IMR-90 (cell line): ENCODE measurements around the gene OSTN. TPM values are rescaled to one million over a fixed set of nuclear protein-coding genes. Genes with fewer than 3 reads are reported as not detected.

Experiments
- ATAC-seq: fragments of 200-7000 bp; cut with Tn5 transposase; 2 replicates; pipeline ENCODE4 v1.9.1; 2020; ENCODE audit warnings: low read depth, mild to moderate bottlenecking, moderate library complexity
- BruUV-seq: library from RNA; stranded (reverse); fragments of 400-500 nt; replicated peaks from 2 replicates; lab custom pipeline; 2021; lab: Mats Ljungman, UMichigan
- CTCF ChIA-PET: fragments of 300-600 bp; formaldehyde crosslinking; extraction: SDS; loops from one replicate; lab custom pipeline; 2021; ENCODE audit warnings: antibody characterized with exemption; lab: Yijun Ruan, JAX
- POLR2A ChIA-PET: fragments of 300-600 bp; sonication (Branson Sonifier 250); formaldehyde crosslinking; loops from one replicate; lab custom pipeline; 2022; ENCODE audit warnings: antibody characterized with exemption; ENCODE audit not compliant: unreplicated experiment; lab: Charles Lee
- DNase-seq: peaks from one replicate; pipeline ENCODE4 v3.0.0; 2013
- H2AFZ ChIP-seq: replicated peaks from 2 replicates; pipeline ENCODE3; 2013; ENCODE audit warnings: low read length, mild to moderate bottlenecking; ENCODE audit not compliant: poor library complexity
- H2AK5ac ChIP-seq: 2 replicates; pipeline ENCODE4 v1.6.1; 2013; ENCODE audit warnings: low read depth, low read length, inconsistent platforms
- H2AK9ac ChIP-seq: replicated peaks from 2 replicates; pipeline ENCODE3; 2013; ENCODE audit warnings: mild to moderate bottlenecking, low read depth, low read length, moderate library complexity; ENCODE audit not compliant: poor library complexity
- H2BK120ac ChIP-seq: 2 replicates; pipeline ENCODE4 v1.6.1; 2013; ENCODE audit warnings: low read depth, low read length, inconsistent platforms
- H2BK15ac ChIP-seq: 3 replicates; pipeline ENCODE4 v1.6.1; 2013; ENCODE audit warnings: low read depth, low read length, inconsistent platforms
- H2BK20ac ChIP-seq: 2 replicates; pipeline ENCODE4 v1.6.1; 2013; ENCODE audit warnings: low read depth, mild to moderate bottlenecking, inconsistent platforms, low read length, moderate library complexity
- H2BK5ac ChIP-seq: 2 replicates; pipeline ENCODE4 v1.6.1; 2013; ENCODE audit warnings: mild to moderate bottlenecking, low read depth, low read length, inconsistent platforms; ENCODE audit not compliant: poor library complexity, severe bottlenecking
- H3K14ac ChIP-seq: replicated peaks from 2 replicates; pipeline ENCODE4 v1.6.1; 2013; ENCODE audit warnings: low read depth, low read length, inconsistent platforms
- H3K18ac ChIP-seq: 2 replicates; pipeline ENCODE4 v1.6.1; 2013; ENCODE audit warnings: low read depth, low read length, control low read depth
- H3K23ac ChIP-seq: 2 replicates; pipeline ENCODE4 v1.6.1; 2013; ENCODE audit warnings: low read depth, low read length, inconsistent platforms
- H3K27ac ChIP-seq: 2 replicates; pipeline ENCODE4 v1.5.1; 2013; ENCODE audit warnings: mild to moderate bottlenecking, control low read depth, low read length; ENCODE audit not compliant: insufficient read depth
- H3K27me3 ChIP-seq: 2 replicates; pipeline ENCODE4 v1.6.1; 2013; ENCODE audit warnings: low read length; ENCODE audit not compliant: control insufficient read depth, insufficient read depth
- H3K36me3 ChIP-seq: 2 replicates; pipeline ENCODE4 v1.6.1; 2013; ENCODE audit warnings: low read length, mixed read lengths; ENCODE audit not compliant: control insufficient read depth, insufficient read depth
- H3K4ac ChIP-seq: 2 replicates; pipeline ENCODE4 v1.6.1; 2013; ENCODE audit warnings: low read depth, low read length, inconsistent platforms
- H3K4me1 ChIP-seq: 2 replicates; pipeline ENCODE4 v1.6.1; 2013; ENCODE audit warnings: low read length, mixed read lengths; ENCODE audit not compliant: control insufficient read depth, insufficient read depth
- H3K4me2 ChIP-seq: 2 replicates; pipeline ENCODE4 v1.6.1; 2013; ENCODE audit warnings: low read depth, mild to moderate bottlenecking, control low read depth, low read length, moderate library complexity
- H3K4me3 ChIP-seq: 2 replicates; pipeline ENCODE4 v1.5.1; 2013; ENCODE audit warnings: low read depth, mild to moderate bottlenecking, control low read depth, low read length, moderate library complexity; ENCODE audit not compliant: insufficient read depth
- H3K56ac ChIP-seq: 2 replicates; pipeline ENCODE4 v1.6.1; 2013; ENCODE audit warnings: low read length, inconsistent platforms; ENCODE audit not compliant: insufficient read depth; ENCODE audit errors: extremely low read depth
- H3K79me1 ChIP-seq, 2 experiments: 2 replicates each; pipeline ENCODE4 v1.6.1; 2013; ENCODE audit warnings: low read length in 2 of 2, inconsistent platforms in 1 of 2, low read depth in 1 of 2
- H3K9ac ChIP-seq: 2 replicates; pipeline ENCODE4 v1.6.1; 2013; ENCODE audit warnings: low read depth, low read length, control low read depth
- H3K9me1 ChIP-seq: 2 replicates; pipeline ENCODE4 v1.6.1; 2013; ENCODE audit warnings: low read length, inconsistent platforms; ENCODE audit not compliant: insufficient read depth
- H3K9me3 ChIP-seq: 2 replicates; pipeline ENCODE4 v1.6.1; 2013; ENCODE audit warnings: low read length; ENCODE audit not compliant: control insufficient read depth, insufficient read depth
- H4K20me1 ChIP-seq: 2 replicates; pipeline ENCODE4 v1.6.1; 2013; ENCODE audit warnings: low read length, inconsistent platforms; ENCODE audit not compliant: insufficient read depth
- H4K5ac ChIP-seq: 2 replicates; pipeline ENCODE4 v1.6.1; 2013; ENCODE audit warnings: mild to moderate bottlenecking, low read depth, low read length, control low read depth
- H4K8ac ChIP-seq, 2 experiments: 2 replicates each; pipeline ENCODE4 v1.6.1; 2013; ENCODE audit warnings: low read depth in 2 of 2, low read length in 2 of 2, control low read depth in 1 of 2, inconsistent platforms in 1 of 2
- H4K91ac ChIP-seq: 2 replicates; pipeline ENCODE4 v1.6.1; 2013; ENCODE audit warnings: low read depth, low read length, inconsistent platforms; ENCODE audit not compliant: insufficient read depth
- CEBPB ChIP-seq: IDR thresholded peaks from 2 replicates; pipeline ENCODE4 v1.6.1; 2012; ENCODE audit warnings: low read depth, low read length, improper control_type of control experiment
- CHD1 ChIP-seq: IDR thresholded peaks from 2 replicates; pipeline ENCODE4 v1.6.1; 2012; ENCODE audit warnings: low read depth, low read length, improper control_type of control experiment
- CTCF ChIP-seq: conservative IDR thresholded peaks from 2 replicates; pipeline ENCODE4 v1.5.1; 2012; ENCODE audit warnings: mild to moderate bottlenecking, low read depth, low read length, improper control_type of control experiment
- ELK1 ChIP-seq: fragments of 150-350 bp; IDR thresholded peaks from 2 replicates; pipeline ENCODE4 v1.6.1; 2016; ENCODE audit warnings: low read depth, mild to moderate bottlenecking, low read length, moderate library complexity, borderline replicate concordance
- MAFK ChIP-seq: IDR thresholded peaks from 2 replicates; pipeline ENCODE4 v1.6.1; 2012; ENCODE audit warnings: low read depth, low read length, improper control_type of control experiment
- POLR2A ChIP-seq: IDR thresholded peaks from 2 replicates; pipeline ENCODE4 v1.6.1; 2012; ENCODE audit warnings: mild to moderate bottlenecking, low read depth, low read length
- WGBS, 2 experiments: methylation state at CpG; one replicate each; pipeline versions ENCODE4 v1.1.5 to v1.1.7; 2013; ENCODE audit warnings: missing lambda C conversion rate in 2 of 2; ENCODE audit not compliant: insufficient read length in 1 of 2; ENCODE audit errors: extremely low coverage in 2 of 2; 5-methylcytosine and 5-hydroxymethylcytosine counted together
- dilution Hi-C: fragments of 300-500 bp; cut with HindIII; formaldehyde crosslinking; loops from one replicate; pipeline ENCODE4 v1.14.3; 2018; ENCODE audit warnings: low sequenced_read_pairs; ENCODE audit not compliant: unreplicated experiment
- in situ Hi-C: fragments of 300-500 bp; cut with MboI; formaldehyde crosslinking; loops from 3 replicates; pipeline ENCODE4 v1.14.3; 2019; ENCODE audit warnings: low sequenced_read_pairs, inconsistent platforms, mixed read lengths
- intact Hi-C: fragments of 100-400 bp; cut with micrococcal nuclease; formaldehyde crosslinking; loops from 2 replicates; pipeline ENCODE4 v1.10.0; 2022
- polyA plus RNA-seq, 3 experiments: library from polyadenylated mRNA; depleted of rRNA; stranded (reverse); fragments of >200 nt; gene quantifications; 2 replicates each; pipeline ENCODE4 v1.2.3, GENCODE V29; 2012; ENCODE audit warnings: low replicate concordance in 1 of 3
- total RNA-seq: library from RNA; depleted of rRNA; stranded (reverse); fragments of >200 nt; gene quantifications from 2 replicates; pipeline ENCODE4 v1.2.3, GENCODE V29; 2012

Gene OSTN
- total and polyA plus RNA-seq, 2 of the 4 experiments (the other 2 are of a cell fraction): not detected

GRCh38 chr3:191197761-191198306 is 1.2 kb upstream of the OSTN start:
- H4K91ac ChIP-seq: no peak overlapping the region
- dilution Hi-C loops (no loop called here), in situ Hi-C loops (no loop called here), intact Hi-C loops (no loop called here)
- H3K56ac ChIP-seq: no peak overlapping the region
- no peak overlapping the region for H3K9ac ChIP-seq
- H4K5ac ChIP-seq: no peak overlapping the region
- no peak overlapping the region for H3K4me3 ChIP-seq
- H3K4ac ChIP-seq: no peak overlapping the region
- no peak overlapping the region for H2BK20ac ChIP-seq
- H3K27me3 ChIP-seq: no peaks in the 10 kb centered on the region
- no peak overlapping the region for H3K4me2 ChIP-seq
- H2BK15ac ChIP-seq: no peak overlapping the region
- no peaks in the 10 kb centered on the region for H3K4me1 ChIP-seq
- no peak overlapping the region for H2BK120ac ChIP-seq
- ATAC-seq: no peak
- H3K36me3 ChIP-seq: no peaks in the 10 kb centered on the region
- H3K14ac ChIP-seq: no peak overlapping the region
- H3K9me1 ChIP-seq: no peaks in the 10 kb centered on the region
- ChIA-PET POLR2A (no interaction called here), CTCF (no interaction called here)
- H2AK5ac ChIP-seq: no peak overlapping the region
- no peak overlapping the region for H3K23ac ChIP-seq
- no peaks in the 10 kb centered on the region for H3K9me3 ChIP-seq
- no peak overlapping the region for H3K27ac ChIP-seq
- WGBS, 2 experiments: no CpG with 5 or more reads among the region's 3 CpGs
- no peak overlapping the region for H3K18ac ChIP-seq
- TF ChIP-seq MAFK: no peak
- TF ChIP-seq CEBPB: no peak
- no peak for TF ChIP-seq ELK1
- TF ChIP-seq CTCF: no peak
- TF ChIP-seq CHD1: no peak
- TF ChIP-seq POLR2A: no peak
- H2BK5ac ChIP-seq: no peak overlapping the region
- no peak overlapping the region for H4K8ac ChIP-seq
- H2AK9ac ChIP-seq: no peak overlapping the region
- H4K20me1 ChIP-seq: no peaks in the 10 kb centered on the region
- no TSS peak for BruUV-seq
- H3K79me1 ChIP-seq: no peaks in the 10 kb centered on the region
- no peak overlapping the region for H2AFZ ChIP-seq
- no peak for DNase-seq
